GM23338 (cell line): ENCODE measurements around the gene PLPP6. TPM values are rescaled to one million over a fixed set of nuclear protein-coding genes. Genes with fewer than 3 reads are reported as not detected.
"Not testable (repeated sequence)": the region's sequence is repeated elsewhere in the genome, so short reads cannot be mapped to it uniquely, and the experiment has no call there.

Source experiments
- ATAC-seq: fragments of 200-7000 bp; cut with Tn5 transposase; 3 replicates; pipeline ENCODE4 v1.9.1; 2020
- DNase-seq: peaks from one replicate; pipeline ENCODE4 v3.0.0-alpha.2; 2015; ENCODE audit warnings: low spot score
- H2AFZ ChIP-seq: fragments of 200-600 bp; sonication (generic); 2 replicates; pipeline ENCODE4 v1.8.0; 2016; ENCODE audit warnings: antibody characterized with exemption, mild to moderate bottlenecking, moderate library complexity
- H3F3A ChIP-seq: fragments of 200-600 bp; sonication (generic); replicated peaks from 2 replicates; pipeline ENCODE4 v1.8.0; 2017; ENCODE audit warnings: antibody characterized with exemption, mixed run types, low read depth
- H3K27ac ChIP-seq: fragments of 200-600 bp; sonication (generic); 2 replicates; pipeline ENCODE4 v1.6.1; 2016; ENCODE audit warnings: low read depth
- H3K27me3 ChIP-seq: fragments of 200-600 bp; sonication (generic); 2 replicates; pipeline ENCODE4 v1.8.0; 2016; ENCODE audit warnings: mild to moderate bottlenecking, mixed run types, moderate library complexity; ENCODE audit not compliant: insufficient read depth
- H3K36me3 ChIP-seq: fragments of 200-600 bp; sonication (generic); 2 replicates; pipeline ENCODE4 v1.8.0; 2016; ENCODE audit warnings: mild to moderate bottlenecking; ENCODE audit not compliant: insufficient read depth
- H3K4me1 ChIP-seq: fragments of 200-600 bp; sonication (generic); 2 replicates; pipeline ENCODE4 v1.8.0; 2016; ENCODE audit warnings: mild to moderate bottlenecking, moderate library complexity; ENCODE audit not compliant: insufficient read depth
- H3K4me2 ChIP-seq: fragments of 200-600 bp; sonication (generic); 2 replicates; pipeline ENCODE4 v1.7.1; 2017; ENCODE audit warnings: mixed run types
- H3K4me3 ChIP-seq: fragments of 200-600 bp; sonication (generic); 2 replicates; pipeline ENCODE4 v1.6.1; 2016; ENCODE audit warnings: mixed run types
- H3K79me2 ChIP-seq: fragments of 200-600 bp; sonication (generic); replicated peaks from 2 replicates; pipeline ENCODE4 v1.8.0; 2017; ENCODE audit warnings: mild to moderate bottlenecking; ENCODE audit not compliant: insufficient read depth
- H3K9me2 ChIP-seq: fragments of 200-600 bp; sonication (generic); 2 replicates; pipeline ENCODE4 v1.8.0; 2017; ENCODE audit not compliant: insufficient read depth
- H4K20me1 ChIP-seq: fragments of 200-600 bp; sonication (generic); replicated peaks from 2 replicates; pipeline ENCODE4 v1.8.0; 2017; ENCODE audit warnings: mild to moderate bottlenecking; ENCODE audit not compliant: insufficient read depth
- H3K27ac Mint-ChIP-seq: 2 replicates; pipeline ENCODE4 v1.8.0; 2020; ENCODE audit warnings: inconsistent platforms, mild to moderate bottlenecking, moderate library complexity, mixed read lengths
- H3K27me3 Mint-ChIP-seq: 3 replicates; pipeline ENCODE4 v1.8.0; 2022; ENCODE audit warnings: low read depth, mild to moderate bottlenecking, moderate library complexity, mixed read lengths, inconsistent platforms; ENCODE audit not compliant: insufficient read depth, poor library complexity
- H3K36me3 Mint-ChIP-seq: 3 replicates; pipeline ENCODE4 v1.8.0; 2021; ENCODE audit warnings: low read depth, mild to moderate bottlenecking, inconsistent platforms, moderate library complexity, mixed read lengths
- H3K4me1 Mint-ChIP-seq: 3 replicates; pipeline ENCODE4 v1.8.0; 2020; ENCODE audit warnings: mild to moderate bottlenecking, inconsistent platforms, mixed read lengths
- H3K4me3 Mint-ChIP-seq: 3 replicates; pipeline ENCODE4 v1.8.0; 2021; ENCODE audit warnings: moderate library complexity, mild to moderate bottlenecking, inconsistent platforms, mixed read lengths
- H3K9me3 Mint-ChIP-seq: 3 replicates; pipeline ENCODE4 v1.8.0; 2020; ENCODE audit warnings: moderate library complexity, mild to moderate bottlenecking, inconsistent platforms, mixed read lengths
- EZH2phosphoT487 ChIP-seq: fragments of 200-600 bp; sonication (generic); IDR thresholded peaks from one replicate; pipeline ENCODE4 v1.8.1; 2018; ENCODE audit warnings: antibody characterized with exemption; ENCODE audit not compliant: unreplicated experiment
- JUNB ChIP-seq: IDR thresholded peaks from one replicate; pipeline ENCODE4 v1.6.1; 2016; ENCODE audit warnings: antibody characterized with exemption; ENCODE audit not compliant: unreplicated experiment
- NANOG ChIP-seq: IDR thresholded peaks from 2 replicates; pipeline ENCODE4 v1.6.1; 2016; ENCODE audit warnings: antibody characterized with exemption, borderline replicate concordance
- POLR2AphosphoS5 ChIP-seq: IDR thresholded peaks from 2 replicates; pipeline ENCODE4 v1.6.1; 2016; ENCODE audit warnings: antibody characterized with exemption, low read depth
- REST ChIP-seq: IDR thresholded peaks from one replicate; pipeline ENCODE4 v1.6.1; 2018; ENCODE audit warnings: antibody characterized with exemption; ENCODE audit not compliant: unreplicated experiment
- STAT1 ChIP-seq: IDR thresholded peaks from one replicate; pipeline ENCODE4 v1.6.1; 2016; ENCODE audit warnings: antibody characterized with exemption; ENCODE audit not compliant: unreplicated experiment
- ZNF114 ChIP-seq: fragments of 250-450 bp; sonication (Bioruptor Pico); IDR thresholded peaks from 2 replicates; pipeline ENCODE4 v1.5.0; 2020; ENCODE audit warnings: mild to moderate bottlenecking, moderate library complexity
- polyA plus RNA-seq: library from polyadenylated mRNA; unstranded; fragments of >200 nt; fragmentation: Nextera tagmentation; extraction: Ambion mirVana; gene quantifications from 2 replicates; pipeline ENCODE4 v1.2.1, GENCODE V29; 2016
- total RNA-seq: library from RNA; depleted of rRNA; stranded (reverse); fragments of >200 nt; shearing (Covaris generic); gene quantifications from 2 replicates; pipeline ENCODE4 v1.2.3, GENCODE V29; 2014

PLPP6 gene
- total and polyA plus RNA-seq, 2 experiments from 2014 or later, result 6.3 to 13.2 TPM

GRCh38 chr9:4654084-4654483 is 8.0 kb upstream of the PLPP6 start:
- Histone ChIP-seq H3K27ac (no peak overlapping the region), H3K4me2 (no peak overlapping the region), H3K9me2 (no peaks in the 10 kb centered on the region; the same call in 1 of the 2 replicates), H3K79me2 (no peaks in the 10 kb centered on the region), H3K4me3 (no peak overlapping the region), H2AFZ (no peak overlapping the region), H3K27me3 (no peaks in the 10 kb centered on the region), H3K4me1 (peaks cover 22% of the 10 kb centered on the region), H4K20me1 (no peaks in the 10 kb centered on the region), H3F3A (no peaks in the 10 kb centered on the region), H3K36me3 (no peaks in the 10 kb centered on the region)
- Mint-ChIP-seq H3K36me3 (no peaks in the 10 kb centered on the region), H3K27me3 (peaks cover 3% of the 10 kb centered on the region), H3K4me3 (no peak overlapping the region), H3K9me3 (no peaks in the 10 kb centered on the region), H3K27ac (no peak overlapping the region), H3K4me1 (peaks cover 23% of the 10 kb centered on the region)
- TF ChIP-seq REST (no peak), STAT1 (no peak), EZH2phosphoT487 (no peak), JUNB (no peak), NANOG (no peak), ZNF114 (CRISPR knock-in tag) (no peak)
- no peak for DNase-seq
- no peak for ATAC-seq

GRCh38 chr9:4654538-4654937 is 7.6 kb upstream of the PLPP6 start:
- ATAC-seq, result no peak
- no peaks in the 10 kb centered on the region; the same call in 1 of the 2 replicates for H3K9me2 ChIP-seq
- H3K4me3 ChIP-seq, result no peak overlapping the region
- no peaks in the 10 kb centered on the region for H3K36me3 ChIP-seq
- Mint-ChIP-seq H3K36me3 (no peaks in the 10 kb centered on the region), H3K4me1 (peaks cover 23% of the 10 kb centered on the region), H3K9me3 (no peaks in the 10 kb centered on the region), H3K4me3 (no peak overlapping the region), H3K27ac (no peak overlapping the region), H3K27me3 (peaks cover 3% of the 10 kb centered on the region)
- H3K79me2 ChIP-seq, result no peaks in the 10 kb centered on the region
- peaks cover 22% of the 10 kb centered on the region for H3K4me1 ChIP-seq
- DNase-seq, result no peak
- H3F3A ChIP-seq, result no peaks in the 10 kb centered on the region
- H3K27me3 ChIP-seq, result no peaks in the 10 kb centered on the region
- H4K20me1 ChIP-seq, result no peaks in the 10 kb centered on the region
- TF ChIP-seq POLR2AphosphoS5, result no peak
- no peak for TF ChIP-seq STAT1
- no peak for TF ChIP-seq NANOG
- no peak overlapping the region for H2AFZ ChIP-seq
- no peak overlapping the region for H3K27ac ChIP-seq
- H3K4me2 ChIP-seq, result no peak overlapping the region

GRCh38 chr9:4656196-4656595 is 5.9 kb upstream of the PLPP6 start:
- H3F3A ChIP-seq, H3K4me3 Mint-ChIP-seq, H3K36me3 ChIP-seq, H4K20me1 ChIP-seq, H3K4me3 ChIP-seq, H2AFZ ChIP-seq, H3K36me3 Mint-ChIP-seq, H3K79me2 ChIP-seq, H3K9me3 Mint-ChIP-seq, DNase-seq, H3K27me3 ChIP-seq, H3K9me2 ChIP-seq, H3K27me3 Mint-ChIP-seq, ATAC-seq: not testable (repeated sequence)
- Histone ChIP-seq H3K4me1 (peaks cover 24% of the 10 kb centered on the region), H3K27ac (peak overlapping the region; percentile 65; the same call in 1 of the 2 replicates), H3K4me2 (peak overlapping the region; percentile 23; the same call in 1 of the 2 replicates)
- Mint-ChIP-seq H3K27ac (0 out of 2 replicates have a peak overlapping the region, but pooled peaks have one; percentile 18), H3K4me1 (peaks cover 23% of the 10 kb centered on the region)
